Spleen (tissue), 7 donors: ENCODE data around the gene HINT1.

ENCODE experiments used
- CTCF ChIP-seq, 11 experiments: fragments of 200-600 bp in 7 of 11; fragments of 450-650 bp in 4 of 11; sonication (generic) in 4 of 11; IDR thresholded peaks in 8 of 11; conservative IDR thresholded peaks in 3 of 11; 1 replicate in 7 of 11; 2 replicates in 4 of 11; pipeline versions ENCODE4 v1.4.0 to v1.8.0; 2016 to 2021; ENCODE audit warnings: antibody characterized with exemption in 11 of 11, inconsistent platforms in 4 of 11, mild to moderate bottlenecking in 1 of 11
- POLR2AphosphoS5 ChIP-seq, 3 donors: sonication (generic); formaldehyde crosslinking; IDR thresholded peaks; one replicate each; pipeline ENCODE4 v1.5.1; 2017; ENCODE audit warnings: antibody characterized with exemption in 3 of 3
- donor health status: DM: no; HTN: no; CAD: no; lungs with moderate emphysema.
- donor health status: DM: no; HTN: no; CAD: no.
- donor health status: DM: no; HTN: no; CAD: no.

GRCh38 chr5:131214609-131215227 lies 49.7 kb upstream of the HINT1 start:
- TF ChIP-seq POLR2AphosphoS5 (IDR thresholded peaks at IDR 0.05): no peak
- no peak for TF ChIP-seq CTCF (IDR thresholded peaks at IDR 0.05 in 8 of 11, conservative IDR thresholded peaks at IDR 0.05 in 3 of 11)
